H1 (cell line): ENCODE data around the gene FBLN2.
"Not testable (repeated sequence)": the region's sequence is repeated elsewhere in the genome, so short reads cannot be mapped to it uniquely, and the experiment has no call there.

Source experiments
- EP300 ChIP-seq, 2 experiments: IDR thresholded peaks; 1 replicate in 1 of 2; 2 replicates in 1 of 2; pipeline ENCODE4 v1.6.1; 2011 to 2012; ENCODE audit warnings: low read depth in 2 of 2, low read length in 2 of 2, mild to moderate bottlenecking in 2 of 2, borderline replicate concordance in 1 of 2, inconsistent platforms in 1 of 2, moderate library complexity in 1 of 2
- EZH2 ChIP-seq: fragments of 200-600 bp; sonication (generic); IDR thresholded peaks from 2 replicates; pipeline ENCODE4 v1.7.1; 2012; ENCODE audit warnings: low read depth, mild to moderate bottlenecking, moderate library complexity, low read length, inconsistent platforms; ENCODE audit not compliant: severe bottlenecking
- PHF8 ChIP-seq: fragments of 200-600 bp; sonication (generic); conservative IDR thresholded peaks from 2 replicates; pipeline ENCODE4 v1.7.1; 2012; ENCODE audit warnings: low read depth, mild to moderate bottlenecking, inconsistent platforms, low read length, moderate library complexity
- POLR2A ChIP-seq, 2 experiments: IDR thresholded peaks; 1 replicate in 1 of 2; 2 replicates in 1 of 2; pipeline ENCODE4 v1.6.1; 2011; ENCODE audit warnings: low read depth in 2 of 2, low read length in 2 of 2, mild to moderate bottlenecking in 2 of 2; ENCODE audit errors: control extremely low read depth in 1 of 2
- RAD21 ChIP-seq, 2 experiments: IDR thresholded peaks in 1 of 2; conservative IDR thresholded peaks in 1 of 2; 2 replicates each; pipeline ENCODE4 v1.6.1; 2011; ENCODE audit warnings: low read depth in 2 of 2, low read length in 2 of 2, improper control_type of control experiment in 1 of 2, inconsistent platforms in 1 of 2, mild to moderate bottlenecking in 1 of 2, moderate library complexity in 1 of 2
- TCF12 ChIP-seq: IDR thresholded peaks from 2 replicates; pipeline ENCODE4 v1.6.1; 2011; ENCODE audit warnings: low read depth, mild to moderate bottlenecking, low read length
- TF ChIP-seq, protein P1 (sequence below), 3 experiments: IDR thresholded peaks; 1 replicate in 2 of 3; 2 replicates in 1 of 3; pipeline versions ENCODE4 v1.5.1 to v1.6.1; 2011; ENCODE audit warnings: low read length in 3 of 3, mild to moderate bottlenecking in 3 of 3, inconsistent platforms in 2 of 3, low read depth in 1 of 3, moderate library complexity in 1 of 3; ENCODE audit not compliant: insufficient read depth in 1 of 3; ENCODE audit errors: control extremely low read depth in 1 of 3

DNA sequence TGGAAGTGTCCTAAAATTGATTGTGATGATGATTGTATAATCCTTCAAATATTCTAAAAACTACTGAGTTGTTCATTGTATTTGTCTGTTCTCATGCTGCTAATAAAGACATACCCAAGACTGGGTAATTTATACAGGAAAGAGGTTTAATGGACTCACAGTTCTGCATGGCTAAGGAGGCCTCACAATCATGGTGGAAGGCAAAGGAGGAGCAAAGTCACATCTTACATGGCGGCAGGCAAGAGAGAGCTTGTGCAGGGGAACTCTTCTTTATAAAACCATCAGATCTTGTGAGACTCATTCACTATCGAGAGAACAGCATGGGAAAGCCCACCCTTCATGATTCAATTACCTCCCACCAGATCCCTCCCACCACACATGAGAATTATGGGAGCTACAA is 27.2 kb upstream of the FBLN2 start:
- not testable (repeated sequence) for TF ChIP-seq PHF8; RAD21 (IDR thresholded peaks at IDR 0.05 in 1 of 2, conservative IDR thresholded peaks at IDR 0.05 in 1 of 2; ENCODE audit: low read depth in 2 of 2, low read length in 2 of 2); TCF12; EZH2; POLR2A (IDR thresholded peaks at IDR 0.05; ENCODE audit: control extremely low read depth in 1 of 2, low read depth in 2 of 2, low read length in 2 of 2); EP300 (IDR thresholded peaks at IDR 0.05; ENCODE audit: borderline replicate concordance in 1 of 2, low read depth in 2 of 2, low read length in 2 of 2)
- TF ChIP-seq, protein P1, sequence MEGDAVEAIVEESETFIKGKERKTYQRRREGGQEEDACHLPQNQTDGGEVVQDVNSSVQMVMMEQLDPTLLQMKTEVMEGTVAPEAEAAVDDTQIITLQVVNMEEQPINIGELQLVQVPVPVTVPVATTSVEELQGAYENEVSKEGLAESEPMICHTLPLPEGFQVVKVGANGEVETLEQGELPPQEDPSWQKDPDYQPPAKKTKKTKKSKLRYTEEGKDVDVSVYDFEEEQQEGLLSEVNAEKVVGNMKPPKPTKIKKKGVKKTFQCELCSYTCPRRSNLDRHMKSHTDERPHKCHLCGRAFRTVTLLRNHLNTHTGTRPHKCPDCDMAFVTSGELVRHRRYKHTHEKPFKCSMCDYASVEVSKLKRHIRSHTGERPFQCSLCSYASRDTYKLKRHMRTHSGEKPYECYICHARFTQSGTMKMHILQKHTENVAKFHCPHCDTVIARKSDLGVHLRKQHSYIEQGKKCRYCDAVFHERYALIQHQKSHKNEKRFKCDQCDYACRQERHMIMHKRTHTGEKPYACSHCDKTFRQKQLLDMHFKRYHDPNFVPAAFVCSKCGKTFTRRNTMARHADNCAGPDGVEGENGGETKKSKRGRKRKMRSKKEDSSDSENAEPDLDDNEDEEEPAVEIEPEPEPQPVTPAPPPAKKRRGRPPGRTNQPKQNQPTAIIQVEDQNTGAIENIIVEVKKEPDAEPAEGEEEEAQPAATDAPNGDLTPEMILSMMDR (IDR thresholded peaks at IDR 0.05; ENCODE audit: control extremely low read depth in 1 of 3, insufficient read depth in 1 of 3, low read depth in 1 of 3, low read length in 3 of 3): not testable (repeated sequence)
